HG03460 (cell line): ENCODE measurements around the gene SPRYD7.

Experiments used
- ATAC-seq: cut with Tn5 transposase; IDR thresholded peaks from one replicate; pipeline ENCODE4 v1.9.1; 2021; ENCODE audit not compliant: unreplicated experiment

SPRYD7 gene

DNA sequence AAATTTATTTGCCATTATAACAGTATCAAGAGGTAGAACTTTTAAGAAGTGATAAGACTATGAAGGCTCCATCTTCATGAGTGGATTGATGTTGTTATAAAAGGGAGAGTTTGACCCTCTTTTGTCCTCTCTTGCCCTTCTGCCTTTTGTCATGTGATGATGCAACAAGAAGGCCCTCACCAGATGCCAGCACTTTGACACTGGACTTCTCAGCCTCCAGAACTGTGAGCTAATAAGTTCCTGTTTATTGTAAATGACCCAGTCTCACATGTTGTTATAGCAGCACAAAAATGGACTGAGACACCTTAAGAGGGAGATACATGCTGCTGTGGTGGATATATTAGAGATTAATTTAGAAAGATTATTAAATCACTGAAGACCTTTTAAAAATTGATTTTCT lies 71.6 kb downstream of the SPRYD7 start:
- ATAC-seq = no peak
